ENCODE results near the gene IFFO2.

Gene IFFO2

DNA sequence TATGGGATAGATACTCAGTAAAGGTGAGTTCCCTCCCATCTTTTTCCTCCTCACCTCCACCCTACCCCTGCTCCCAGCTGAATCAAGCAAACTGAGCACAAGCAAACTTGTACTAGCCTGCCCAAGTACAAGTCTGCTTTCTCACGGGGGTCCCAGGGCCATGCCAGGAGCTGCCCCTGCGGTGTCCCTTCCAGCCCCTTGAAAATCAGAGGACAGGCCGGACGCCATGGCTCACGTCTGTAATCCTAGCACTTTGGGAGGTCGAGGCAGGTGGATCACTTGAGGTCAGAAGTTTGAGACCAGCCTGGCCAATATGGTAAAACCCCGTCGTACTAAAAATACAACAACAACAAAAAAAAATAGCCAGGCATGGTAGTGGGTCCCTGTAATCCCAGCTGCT is 17.5 kb upstream of the IFFO2 start:
- DNase-seq = no peak
- in situ Hi-C loops (cut with MboI; ENCODE audit: low pct_unique_long_range_greater_than_20kb, low sequenced_read_pairs) = no loop called here

DNA sequence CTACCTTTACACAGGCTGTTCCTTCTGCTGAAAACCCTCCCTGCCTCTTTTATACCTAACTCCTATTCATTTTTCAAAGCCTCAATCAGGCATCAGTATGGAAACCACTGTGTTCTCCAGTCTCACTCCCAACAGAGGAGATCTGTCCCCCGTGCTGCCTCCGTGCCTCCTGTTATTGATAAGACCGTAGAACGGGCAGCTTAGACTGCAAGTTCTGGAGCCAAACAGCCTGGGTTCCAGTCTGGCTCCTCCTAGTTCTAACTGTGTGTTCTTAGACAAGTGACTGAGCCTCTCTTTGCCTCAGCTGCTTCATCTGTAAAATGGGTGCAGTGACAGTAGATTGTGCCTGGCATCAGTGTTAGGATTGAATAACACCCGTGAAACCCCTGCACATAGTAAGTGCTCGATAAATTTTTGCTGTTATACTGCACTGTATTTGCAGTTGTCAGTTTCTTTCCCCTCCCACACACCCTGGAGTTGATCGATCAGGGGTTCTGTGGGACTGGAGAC is 17.0 kb upstream of the IFFO2 start:
- DNase-seq = no peak
- in situ Hi-C loops (cut with MboI; ENCODE audit: low pct_unique_long_range_greater_than_20kb, low sequenced_read_pairs) = no loop called here

DNA sequence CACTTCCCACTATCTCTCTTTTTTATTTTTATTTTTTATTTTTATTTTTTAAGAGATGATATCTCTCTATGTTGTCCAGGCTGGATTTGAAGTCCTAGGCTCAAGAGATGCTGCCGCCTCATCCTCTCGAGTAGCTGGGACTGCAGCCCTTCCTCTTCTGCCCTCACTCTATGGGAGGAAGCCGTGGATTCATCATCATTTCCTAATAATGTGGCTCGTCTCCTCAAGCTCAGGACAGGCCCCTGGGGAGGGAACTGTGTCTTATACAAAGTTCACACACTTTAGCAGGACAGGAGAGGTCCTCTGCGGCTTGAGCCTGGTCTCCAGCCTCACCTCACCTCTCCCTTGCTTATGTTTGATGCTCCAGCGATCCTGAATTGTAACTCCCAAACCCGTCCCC is 16.5 kb upstream of the IFFO2 start:
- in situ Hi-C loops (cut with MboI; ENCODE audit: low pct_unique_long_range_greater_than_20kb, low sequenced_read_pairs) = no loop called here

DNA sequence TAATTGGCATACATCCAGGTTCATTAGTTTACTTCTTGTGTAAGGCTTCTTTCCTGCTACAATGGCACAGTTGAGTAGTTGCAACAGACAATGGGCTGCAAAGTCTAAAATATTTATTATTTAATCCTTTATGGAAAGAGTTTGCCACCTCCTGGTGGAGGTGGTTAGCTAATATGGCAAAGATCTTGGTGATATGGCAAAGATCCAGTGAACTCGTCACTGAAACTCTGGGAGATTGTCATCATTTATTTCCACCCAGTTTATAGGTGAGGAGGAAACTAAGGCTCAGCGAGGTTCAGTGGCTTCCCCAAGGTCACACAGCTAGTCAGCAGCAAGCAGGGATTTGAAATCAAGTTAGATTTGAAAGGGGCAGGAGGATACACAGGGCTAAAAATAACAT is 16.1 kb upstream of the IFFO2 start:
- DNase-seq = peak; percentile 18
- in situ Hi-C loops (cut with MboI; ENCODE audit: low pct_unique_long_range_greater_than_20kb, low sequenced_read_pairs) = no loop called here

More for the DNA sequence above, 16.5 kb upstream of the IFFO2 start:
- no peak for DNase-seq

DNA sequence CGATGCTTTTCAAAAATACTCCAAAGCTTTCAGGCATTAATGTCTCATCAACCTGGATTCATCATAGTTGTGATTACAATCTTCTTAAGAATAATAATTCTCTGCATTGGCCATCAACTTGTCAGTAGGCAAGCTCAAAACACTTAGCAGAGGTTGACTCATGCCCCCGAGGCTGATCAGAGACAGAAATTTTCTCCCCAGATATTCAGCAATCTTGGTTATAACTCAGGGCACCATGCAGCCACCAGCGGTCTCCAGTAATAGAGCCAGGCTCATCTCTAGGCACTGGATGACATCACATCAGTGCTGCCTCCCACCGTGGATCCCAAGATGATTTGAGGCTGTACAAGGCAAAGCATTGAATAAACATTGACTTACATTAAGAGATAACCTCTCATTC is 14.3 kb upstream of the IFFO2 start:
- in situ Hi-C loops (cut with MboI; ENCODE audit: low pct_unique_long_range_greater_than_20kb, low sequenced_read_pairs) = no loop called here
- DNase-seq = no peak

DNA sequence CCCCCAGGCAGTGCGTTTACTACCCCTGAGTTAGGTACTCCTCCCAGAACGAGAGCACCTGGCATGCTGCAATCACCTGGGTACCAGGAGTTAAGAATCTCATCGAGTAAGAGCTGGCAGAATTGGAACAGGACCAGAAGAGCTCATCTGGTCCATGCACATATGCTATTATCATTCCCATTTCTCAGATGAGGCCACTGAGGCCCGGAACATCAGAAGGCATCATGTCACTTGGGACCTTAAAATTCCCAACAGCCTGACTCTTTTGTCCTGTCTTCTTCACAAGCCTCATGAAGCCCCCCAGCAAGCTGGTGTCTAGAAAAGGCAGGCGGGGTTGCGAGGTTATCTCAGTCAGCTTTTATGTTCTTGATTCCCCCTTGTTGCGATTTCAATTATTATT is 13.9 kb upstream of the IFFO2 start:
- no peak for DNase-seq
- in situ Hi-C loops (cut with MboI; ENCODE audit: low pct_unique_long_range_greater_than_20kb, low sequenced_read_pairs) = no loop called here

DNA sequence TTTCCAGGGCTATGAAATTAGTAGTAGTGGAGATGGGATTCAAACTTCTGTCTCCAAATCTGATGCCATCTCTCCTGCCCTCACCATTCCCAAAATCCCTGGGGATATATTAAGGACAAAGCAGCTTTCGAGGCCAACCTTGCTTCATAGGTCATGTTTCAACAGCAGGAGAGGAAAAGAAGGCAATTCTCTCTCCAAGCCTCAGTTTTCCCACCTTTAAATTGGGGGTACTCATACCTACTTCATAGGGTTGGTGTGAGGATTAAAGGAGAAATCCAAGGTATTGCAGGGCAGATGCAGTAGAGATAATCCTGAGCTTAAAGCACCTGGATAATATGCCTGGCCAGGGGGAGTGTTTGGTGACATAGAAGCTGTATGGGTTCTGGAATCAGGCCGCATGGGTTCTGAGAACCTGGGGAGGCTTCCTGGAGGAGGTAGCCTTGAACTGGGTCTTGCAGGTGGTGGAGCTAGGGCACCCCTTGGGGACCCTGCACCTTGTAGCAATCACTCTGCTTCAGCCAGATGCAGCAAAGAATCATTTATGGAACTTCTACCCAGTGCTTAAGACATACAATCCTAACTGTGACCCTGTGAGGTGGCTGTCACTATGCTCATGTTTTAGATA is 10.7 kb upstream of the IFFO2 start:
- in situ Hi-C loops (cut with MboI; ENCODE audit: low pct_unique_long_range_greater_than_20kb, low sequenced_read_pairs) = no loop called here

DNA sequence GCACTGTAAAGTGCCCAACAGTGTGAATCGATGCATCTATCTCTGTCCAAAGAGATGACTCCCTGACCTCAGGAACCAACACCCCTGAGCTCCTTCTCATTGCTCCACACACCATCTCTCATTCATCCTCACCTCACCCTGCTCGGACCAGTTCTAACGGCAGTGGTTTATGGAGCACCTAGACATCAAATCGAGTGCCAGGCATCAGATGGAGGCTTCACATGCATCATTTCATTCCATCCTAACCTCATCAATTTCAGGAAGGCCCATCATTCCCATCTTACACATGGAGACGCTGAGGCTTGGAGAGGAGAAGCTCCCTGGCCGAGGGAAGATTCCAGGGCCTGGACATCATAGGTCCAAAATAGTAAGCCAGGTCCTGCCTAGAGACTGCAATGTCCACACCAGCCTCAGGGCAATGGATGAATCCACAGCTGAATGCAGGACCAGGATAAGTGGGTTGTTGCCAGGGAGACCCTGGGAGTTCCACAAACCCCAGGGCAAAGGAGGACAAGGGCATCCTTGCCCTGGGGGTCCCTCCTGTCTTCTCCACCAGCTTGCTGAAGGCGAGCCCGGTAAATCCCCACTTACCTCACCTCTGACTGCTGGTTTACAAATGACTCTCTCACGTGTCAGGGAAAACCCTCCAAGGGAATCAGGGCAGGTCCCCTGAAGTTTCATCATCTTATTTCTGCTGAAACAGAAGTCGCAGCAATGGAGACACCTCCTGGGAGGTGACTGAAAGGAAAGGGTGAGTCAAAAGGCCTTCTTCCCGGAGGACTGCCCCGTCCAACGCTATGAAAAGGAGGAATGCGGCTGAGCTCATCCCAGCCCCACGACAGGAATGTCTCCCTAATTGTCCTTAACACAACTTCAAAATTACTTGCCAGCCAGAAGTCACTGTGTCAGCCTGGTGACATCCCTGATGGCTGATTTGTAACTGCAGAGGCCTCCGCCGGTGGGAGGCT is 9.0 kb upstream of the IFFO2 start:
- in situ Hi-C loops (cut with MboI; ENCODE audit: low pct_unique_long_range_greater_than_20kb, low sequenced_read_pairs) = no loop called here
- no peak for DNase-seq

More for the DNA sequence above, 10.7 kb upstream of the IFFO2 start:
- no peak for DNase-seq

DNA sequence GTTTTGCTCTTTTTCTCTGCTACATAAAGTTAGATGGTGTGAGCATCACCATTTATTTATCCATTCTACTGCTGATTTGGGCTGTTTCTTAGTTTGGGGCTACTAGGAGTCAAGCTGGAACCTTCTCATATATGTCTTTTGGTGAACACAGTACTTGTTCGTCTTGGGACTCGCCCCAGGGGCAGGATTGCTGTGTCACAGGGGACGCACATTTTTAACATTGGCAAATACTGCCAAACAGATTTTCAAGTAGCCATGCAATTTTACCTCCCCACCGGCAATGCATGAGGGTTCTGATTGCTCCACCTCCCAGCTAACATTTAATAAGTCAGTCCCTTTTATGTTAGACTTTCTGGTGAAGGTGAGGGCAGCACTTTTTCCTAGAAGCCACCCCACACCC is 7.5 kb upstream of the IFFO2 start:
- DNase-seq = no peak

DNA sequence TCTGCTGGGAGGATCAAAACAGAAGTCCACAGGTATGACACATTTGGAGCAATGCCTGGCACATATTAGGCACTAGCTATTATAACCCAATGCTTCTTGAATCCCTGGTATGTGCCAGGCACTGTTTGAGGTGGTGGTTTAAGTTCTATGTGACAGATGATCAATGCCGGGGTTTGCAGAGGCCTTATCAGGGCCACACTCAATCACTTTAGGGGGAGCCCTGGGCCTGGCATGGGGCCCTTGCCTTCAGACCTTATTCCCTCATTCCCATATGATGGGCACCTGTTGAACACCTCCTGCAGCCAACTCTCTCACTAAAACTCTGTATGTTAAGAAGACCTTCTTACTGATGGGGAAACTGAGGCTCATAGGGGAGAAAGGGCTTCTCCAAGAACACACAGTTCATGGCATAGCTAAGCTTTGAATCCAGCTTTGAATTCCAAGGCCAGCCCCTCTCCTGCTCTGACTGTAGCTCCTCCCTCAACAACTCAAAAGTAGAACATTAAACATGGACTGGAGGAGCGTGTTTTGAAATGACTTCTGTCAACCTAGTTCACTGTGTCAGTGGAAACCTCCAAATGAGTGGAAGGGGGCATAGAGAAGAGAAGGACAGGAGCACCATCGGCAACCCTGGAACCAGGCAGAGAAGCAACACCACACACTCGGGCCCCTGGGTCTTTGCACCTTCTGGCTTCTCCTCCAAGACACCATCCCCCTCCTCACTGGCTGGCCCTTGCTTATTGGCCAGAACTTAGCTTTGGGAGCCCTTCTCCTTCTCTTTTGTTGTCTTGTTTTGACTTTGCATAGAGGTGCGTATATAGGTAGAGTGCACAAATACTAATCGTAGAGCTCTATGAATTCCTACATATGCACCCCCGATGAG is 6.6 kb upstream of the IFFO2 start:
- no peak for DNase-seq
- in situ Hi-C loops (cut with MboI; ENCODE audit: low pct_unique_long_range_greater_than_20kb, low sequenced_read_pairs) = no loop called here

More for the DNA sequence above, 7.5 kb upstream of the IFFO2 start:
- in situ Hi-C loops (cut with MboI; ENCODE audit: low pct_unique_long_range_greater_than_20kb, low sequenced_read_pairs) = no loop called here

DNA sequence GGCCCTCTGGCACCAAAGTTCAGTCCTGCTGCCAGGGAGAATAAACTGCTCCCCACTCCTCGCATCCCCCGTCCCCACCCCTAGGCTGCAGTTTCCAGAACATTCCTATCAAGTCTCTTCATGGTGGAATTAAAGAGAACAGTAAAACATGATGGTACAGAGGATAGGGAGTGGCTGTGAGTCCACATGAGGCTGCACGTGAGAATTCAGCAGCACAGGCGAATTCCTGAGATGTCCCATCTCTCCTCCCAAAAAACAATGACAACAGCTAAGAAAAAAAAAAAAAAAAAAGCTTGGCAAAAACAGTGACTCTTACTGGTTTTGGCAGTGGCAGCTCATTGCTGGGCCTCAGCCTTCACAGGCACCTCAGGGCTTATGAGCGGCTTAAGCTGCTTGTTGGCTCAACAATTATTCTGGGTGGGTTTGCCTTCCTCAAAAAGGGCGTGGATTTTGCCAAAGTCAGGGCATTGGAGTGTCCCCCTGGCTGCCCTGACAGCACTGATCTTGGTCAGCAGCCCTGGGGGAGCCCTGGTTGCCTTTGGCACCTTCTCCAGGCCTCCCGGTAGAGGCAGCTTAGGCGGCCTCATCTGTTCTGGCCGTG is 5.7 kb upstream of the IFFO2 start:
- in situ Hi-C loops (cut with MboI; ENCODE audit: low pct_unique_long_range_greater_than_20kb, low sequenced_read_pairs) = no loop called here
- DNase-seq = no peak

DNA sequence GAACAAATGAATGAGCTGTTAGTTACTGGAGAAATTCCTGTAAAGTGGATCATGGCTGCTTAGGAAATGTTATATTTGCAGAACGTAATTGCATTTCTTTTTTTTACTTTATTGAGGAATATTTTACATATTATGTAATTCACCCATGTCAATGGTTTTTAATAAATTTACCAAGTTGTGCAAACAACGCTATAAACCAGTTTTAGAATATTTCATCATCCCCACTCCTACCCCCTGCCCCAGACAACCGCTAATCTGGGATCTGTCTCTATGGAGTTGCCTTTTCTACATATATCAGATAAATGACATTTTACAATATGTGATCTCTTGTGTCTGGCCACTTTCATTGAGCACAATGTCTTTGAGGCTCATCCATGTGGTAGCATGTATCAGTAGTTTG is 4.3 kb upstream of the IFFO2 start:
- in situ Hi-C loops (cut with MboI; ENCODE audit: low pct_unique_long_range_greater_than_20kb, low sequenced_read_pairs) = no loop called here
- no peak for DNase-seq

DNA sequence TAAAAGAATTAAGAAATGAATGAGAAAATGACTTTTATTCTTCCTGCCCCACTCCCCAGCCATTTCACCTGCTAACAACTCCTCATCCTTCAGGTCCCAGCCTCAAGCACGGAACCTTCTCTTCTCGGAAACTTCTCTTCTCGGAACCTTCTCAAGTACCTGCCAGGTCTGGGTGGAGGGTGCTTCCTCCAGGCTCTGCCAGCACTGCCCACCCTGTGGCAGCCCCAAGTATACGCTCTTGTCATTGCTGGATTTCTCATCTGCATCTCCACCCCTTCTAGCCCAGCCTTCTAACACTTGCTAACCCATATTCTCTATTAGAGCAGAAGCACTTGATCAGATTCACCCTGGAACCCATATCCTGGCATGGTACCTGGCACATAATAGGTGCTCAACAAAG is 3.9 kb upstream of the IFFO2 start:
- DNase-seq = no peak
- in situ Hi-C loops (cut with MboI; ENCODE audit: low pct_unique_long_range_greater_than_20kb, low sequenced_read_pairs) = no loop called here

DNA sequence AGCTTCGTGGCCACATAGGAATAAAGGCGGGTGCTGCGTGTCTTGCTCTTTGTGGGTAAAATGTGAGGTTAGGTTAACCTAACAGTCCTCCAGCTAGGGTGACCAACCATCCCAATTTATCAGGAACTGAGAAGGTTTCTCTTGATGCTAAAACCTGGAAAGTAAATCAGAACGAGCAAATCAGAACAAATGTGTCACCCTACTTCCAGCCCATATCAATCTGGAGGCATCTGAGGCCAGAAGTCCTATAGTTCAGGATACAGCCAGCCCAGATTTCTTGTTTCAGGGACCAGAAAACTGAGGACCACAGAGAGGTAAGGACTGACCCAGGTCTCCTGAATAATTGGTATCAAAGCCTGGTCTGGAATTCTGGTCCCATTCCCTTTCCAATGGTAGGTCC is 3.1 kb upstream of the IFFO2 start:
- in situ Hi-C loops (cut with MboI; ENCODE audit: low pct_unique_long_range_greater_than_20kb, low sequenced_read_pairs) = no loop called here
- no peak for DNase-seq

DNA sequence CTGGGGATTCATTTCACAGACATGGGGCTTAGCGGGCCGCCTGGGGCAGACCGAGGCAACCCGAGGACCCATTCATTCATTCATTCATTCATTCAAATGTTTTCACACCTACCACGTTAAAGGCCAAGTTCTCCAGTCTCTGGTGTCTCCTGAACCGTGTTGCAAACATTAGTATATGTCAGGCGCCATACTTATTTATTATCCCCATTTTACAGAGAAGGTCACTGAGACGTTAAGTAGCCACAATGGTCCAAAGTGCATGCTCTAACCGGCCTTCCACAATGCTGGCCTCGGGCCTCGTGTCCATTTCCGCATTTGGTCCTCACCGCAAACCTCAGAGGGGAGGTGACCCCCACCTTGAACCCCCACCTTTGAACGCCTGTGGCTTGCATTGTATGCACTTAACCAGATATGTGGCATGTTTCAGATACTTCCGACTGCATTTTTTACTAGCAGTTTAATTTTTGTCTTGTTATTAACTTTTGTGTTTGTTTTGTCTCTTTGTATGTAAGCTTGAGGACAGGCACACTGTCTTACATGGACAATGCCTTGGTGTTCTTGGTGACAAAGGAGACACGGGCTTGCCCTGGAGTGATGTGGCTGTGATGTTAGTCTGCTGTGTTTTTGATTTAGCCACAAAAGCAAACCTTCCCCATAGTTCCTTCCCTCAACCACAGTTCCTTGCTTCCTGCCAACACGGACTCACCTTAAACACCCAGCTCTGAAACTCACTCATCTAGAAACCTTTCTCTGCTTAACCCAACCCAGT is 1.2 kb upstream of the IFFO2 start:
- in situ Hi-C loops (cut with MboI; ENCODE audit: low pct_unique_long_range_greater_than_20kb, low sequenced_read_pairs) = no loop called here
- DNase-seq = no peak

DNA sequence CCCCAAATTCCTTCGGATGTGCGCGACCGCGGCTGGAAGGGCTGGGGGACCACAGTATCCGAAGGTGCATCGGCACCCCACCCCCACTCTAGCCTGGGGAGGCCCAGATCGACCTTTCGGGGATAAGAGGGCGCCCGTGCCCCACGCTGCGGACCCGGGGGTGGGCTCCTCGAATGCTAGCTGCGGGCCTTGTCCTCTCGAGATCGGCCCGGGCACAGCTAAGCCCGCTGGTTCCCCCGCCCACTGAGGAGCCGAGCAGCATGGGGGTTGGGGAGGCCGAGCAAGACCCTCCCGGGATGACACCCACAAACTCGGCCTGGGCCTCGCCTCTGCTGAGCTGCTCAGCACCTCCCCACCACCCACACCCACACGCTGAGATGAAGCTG is 653 bp upstream of the IFFO2 start:
- in situ Hi-C loops (cut with MboI; ENCODE audit: low pct_unique_long_range_greater_than_20kb, low sequenced_read_pairs) = no loop called here
- DNase-seq = no peak

DNA sequence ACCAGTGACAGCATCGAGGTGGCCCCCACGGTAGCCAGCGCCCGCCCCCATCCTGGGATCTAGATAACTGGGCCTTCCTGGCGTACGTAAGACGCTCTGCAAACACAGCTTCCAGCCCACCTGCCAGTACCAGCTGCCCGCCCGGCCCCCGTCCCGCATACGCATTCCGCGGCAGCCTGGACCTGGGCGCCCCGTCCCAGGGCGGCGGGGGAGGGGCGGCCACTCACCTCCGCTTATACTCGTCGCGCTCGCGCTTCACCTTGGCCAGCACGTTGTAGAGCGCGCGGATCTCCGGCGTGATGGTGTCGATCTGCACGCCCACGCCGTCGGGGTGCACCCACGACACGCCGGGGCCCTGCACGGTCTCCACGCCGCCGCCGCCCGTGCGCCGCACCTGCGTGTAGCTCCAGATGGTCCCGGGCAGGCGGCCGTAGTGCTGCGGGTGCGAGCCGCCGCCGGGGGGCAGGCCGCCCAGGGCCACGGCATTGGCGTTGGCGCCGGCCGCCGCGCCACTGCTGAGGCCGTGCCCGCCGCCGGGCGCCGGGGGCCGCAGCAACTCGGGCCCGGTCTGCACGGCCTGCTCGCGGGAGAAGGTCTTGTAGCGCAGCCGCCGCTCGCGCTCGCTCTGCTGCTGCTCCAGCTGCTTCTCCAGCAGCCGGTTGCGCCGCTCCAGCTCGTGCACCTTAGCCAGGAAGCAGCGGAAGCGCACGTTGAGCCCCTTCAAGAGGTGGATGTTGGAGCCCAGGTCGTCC is 859 bp downstream of the IFFO2 start:
- DNase-seq = peak; percentile 35
- in situ Hi-C loops (cut with MboI; ENCODE audit: low pct_unique_long_range_greater_than_20kb, low sequenced_read_pairs) = no loop called here

DNA sequence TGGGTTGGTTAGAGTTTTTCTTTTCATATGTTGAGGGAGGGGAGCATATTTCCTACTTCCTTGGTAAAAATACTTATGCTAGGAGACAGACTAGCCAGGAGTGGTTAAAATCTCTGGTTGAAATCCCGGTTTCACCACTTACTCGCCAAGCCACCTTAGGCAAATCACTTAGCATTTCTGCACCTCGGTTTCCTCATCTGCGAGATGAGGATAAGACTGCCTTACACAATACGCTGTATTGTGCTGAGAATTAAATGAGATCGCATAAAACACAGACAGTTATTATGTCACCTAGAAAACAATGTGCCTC is 1.4 kb downstream of the IFFO2 start:
- in situ Hi-C loops (cut with MboI; ENCODE audit: low pct_unique_long_range_greater_than_20kb, low sequenced_read_pairs) = no loop called here
- DNase-seq = no peak

Data from KBM-7 (cell line).